ENCODE data around the gene PHTF2.

- TF ChIP-seq EZH2 (IDR thresholded peaks at IDR 0.05; ENCODE audit: insufficient read depth, poor library complexity, severe bottlenecking) (no peak), EZH2phosphoT487 (IDR thresholded peaks at IDR 0.05; ENCODE audit: insufficient read depth, low read depth) (no peak)
Observed at GRCh38 chr7:77954773-77955555, 156.4 kb downstream of the PHTF2 start.
